HG03095 (cell line): ENCODE data around the gene CEP250.
"Not testable (repeated sequence)": the region's sequence is repeated elsewhere in the genome, so short reads cannot be mapped to it uniquely, and the experiment has no call there.

ENCODE experiments used
- ATAC-seq: cut with Tn5 transposase; IDR thresholded peaks from one replicate; pipeline ENCODE4 v1.9.1; 2021; ENCODE audit warnings: moderate library complexity; ENCODE audit not compliant: unreplicated experiment

Gene CEP250

DNA sequence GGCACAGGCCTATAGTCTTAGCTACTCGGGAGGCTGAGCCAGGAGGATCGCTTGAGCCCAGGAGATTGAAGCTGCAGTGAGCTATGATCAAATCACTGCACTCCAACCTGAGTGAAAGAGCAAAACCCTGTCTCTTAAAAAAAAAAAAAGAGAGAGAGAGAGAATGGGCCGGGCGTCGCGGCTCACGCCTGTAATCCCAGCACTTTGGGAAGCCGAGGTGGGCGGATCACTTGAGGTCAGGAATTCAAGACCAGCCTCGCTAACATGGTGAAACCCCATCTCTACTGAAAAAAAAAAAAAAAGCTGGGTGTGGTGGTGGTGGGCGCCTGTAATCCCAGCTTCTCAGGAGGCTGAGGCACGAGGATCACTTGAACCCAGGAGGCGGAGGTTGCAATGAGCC is 5.5 kb upstream of the CEP250 start:
- ATAC-seq, result not testable (repeated sequence)

DNA sequence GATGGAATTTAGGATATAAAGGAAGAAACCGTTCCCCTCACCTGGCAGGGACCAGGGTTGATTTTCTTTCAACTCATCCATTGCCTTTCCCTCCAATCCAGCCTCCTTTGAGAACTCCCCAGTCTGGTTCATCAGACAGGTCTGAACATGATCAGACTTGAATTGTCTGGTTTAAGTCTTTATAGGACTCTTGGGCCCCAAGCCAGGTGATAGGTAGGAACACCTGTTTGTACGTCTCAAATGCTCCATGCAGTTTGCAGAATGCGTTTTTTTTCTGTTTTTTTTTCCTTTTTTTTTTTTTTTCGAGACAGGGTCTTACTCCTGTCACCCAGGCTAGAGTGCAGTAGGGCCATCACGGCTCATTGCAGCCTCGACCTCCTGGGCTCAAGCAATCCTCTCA is 4.1 kb upstream of the CEP250 start:
- ATAC-seq, result no peak

DNA sequence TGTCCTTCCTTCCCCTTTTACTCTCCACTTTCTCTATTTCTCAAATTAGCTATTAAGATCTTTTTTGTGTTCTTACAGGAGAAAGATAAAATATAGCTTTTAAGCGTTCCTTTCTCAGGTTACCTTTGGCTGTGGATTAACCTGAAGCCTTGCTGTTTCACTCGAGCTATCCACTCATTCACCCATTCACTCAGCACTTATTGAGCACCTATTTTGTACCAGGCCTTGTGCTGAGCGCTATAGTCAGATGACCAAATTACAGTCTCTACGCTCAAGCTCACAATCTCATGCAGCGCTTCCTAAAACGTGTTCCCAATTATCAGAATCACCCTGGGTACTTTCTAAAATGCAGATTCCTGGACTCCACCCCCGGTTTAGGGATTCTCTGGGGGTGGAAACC is 1.8 kb upstream of the CEP250 start:
- no peak for ATAC-seq

DNA sequence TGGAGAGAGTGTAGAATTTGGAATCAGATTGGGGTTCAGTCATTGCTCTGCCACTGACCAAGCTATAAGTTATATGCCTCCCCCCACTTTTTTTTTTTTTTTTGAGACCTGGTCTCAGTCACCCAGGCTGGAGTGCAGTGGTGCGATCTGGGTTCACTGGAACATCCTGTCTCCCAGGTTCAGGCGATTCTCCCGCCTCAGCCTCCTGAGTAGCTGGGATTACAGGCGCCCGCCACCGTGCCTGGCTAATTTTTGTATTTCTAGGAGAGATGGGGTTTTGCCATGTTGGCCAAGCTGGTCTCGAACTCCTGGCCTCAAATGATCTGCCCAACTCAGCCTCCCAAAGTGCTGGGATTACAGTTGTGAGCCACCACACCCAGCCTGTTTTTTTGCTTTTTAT is 1.3 kb downstream of the CEP250 start:
- not testable (repeated sequence) for ATAC-seq

DNA sequence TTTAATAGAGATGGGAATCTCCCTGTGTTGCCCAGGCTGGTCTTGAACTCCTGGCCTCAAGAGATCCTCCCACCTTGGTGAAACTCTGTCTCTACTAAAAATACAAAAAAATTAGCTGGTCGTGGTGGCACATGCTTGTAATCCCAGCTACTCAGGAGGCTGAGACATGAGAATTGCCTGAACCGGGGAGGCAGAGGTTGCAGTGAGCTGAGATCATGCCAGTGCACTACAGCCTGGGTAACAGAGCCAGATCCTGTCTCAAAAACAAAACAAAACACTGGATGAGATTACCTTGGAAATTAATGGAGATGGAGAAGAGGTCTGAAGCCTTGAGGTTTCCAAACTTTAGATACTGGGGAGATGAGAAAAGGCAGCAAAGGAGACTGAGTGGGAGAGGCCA is 2.1 kb downstream of the CEP250 start:
- not testable (repeated sequence) for ATAC-seq

DNA sequence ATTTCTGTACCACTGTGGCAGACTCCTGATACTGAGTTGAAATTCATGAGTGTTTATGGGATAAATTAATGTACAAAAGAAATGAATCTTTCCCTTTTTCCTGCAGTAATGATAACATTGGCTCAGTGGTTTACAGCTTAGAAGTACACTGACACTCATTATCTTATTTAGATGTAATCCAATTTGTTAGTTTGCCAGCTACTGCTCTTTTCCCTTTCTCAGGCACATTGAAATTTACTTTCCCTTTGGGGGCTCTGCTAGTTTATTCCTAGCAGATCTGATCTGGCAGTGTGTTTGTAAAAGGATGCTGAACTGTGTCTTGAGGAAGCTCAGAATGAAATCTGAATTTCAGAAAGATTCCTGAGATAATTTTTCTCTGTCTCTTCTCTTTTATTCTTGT is 3.0 kb downstream of the CEP250 start:
- ATAC-seq, result no peak

DNA sequence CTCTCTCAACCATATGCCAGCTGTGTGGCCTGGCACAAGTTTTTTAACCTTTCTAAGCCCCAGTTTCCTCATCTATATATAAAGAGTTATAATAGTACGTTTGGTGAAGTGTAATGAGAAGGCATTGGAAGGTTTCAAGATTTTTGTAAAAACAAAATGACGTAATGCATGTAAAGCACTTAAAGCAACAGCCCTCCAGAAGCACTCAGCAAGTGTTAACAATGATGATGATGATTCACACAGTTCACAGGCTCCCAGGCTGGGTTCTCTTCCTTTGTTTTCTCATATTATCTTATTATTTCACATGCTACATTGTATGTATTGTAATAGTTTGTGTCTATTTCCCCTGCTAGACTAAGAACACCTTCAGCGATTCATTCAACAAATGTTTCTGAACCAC is 6.2 kb downstream of the CEP250 start:
- no peak for ATAC-seq

DNA sequence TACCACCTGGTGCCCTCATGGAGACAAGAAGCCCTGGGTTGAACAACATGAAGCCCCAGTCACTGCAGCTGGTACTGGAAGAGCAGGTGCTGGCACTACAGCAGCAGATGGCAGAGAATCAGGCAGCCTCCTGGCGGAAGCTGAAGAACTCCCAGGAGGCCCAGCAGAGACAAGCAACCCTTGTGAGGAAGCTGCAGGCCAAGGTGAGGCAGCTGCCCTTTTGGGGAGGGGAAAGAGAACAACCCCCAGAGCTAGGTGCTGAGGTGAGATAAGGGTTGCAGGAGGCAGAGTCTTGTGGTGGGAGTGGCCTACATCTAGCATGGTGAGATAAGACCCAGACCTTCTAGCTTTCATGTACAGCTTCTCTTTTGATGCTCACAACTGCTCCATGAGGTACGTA is 7.0 kb downstream of the CEP250 start:
- ATAC-seq, result no peak

DNA sequence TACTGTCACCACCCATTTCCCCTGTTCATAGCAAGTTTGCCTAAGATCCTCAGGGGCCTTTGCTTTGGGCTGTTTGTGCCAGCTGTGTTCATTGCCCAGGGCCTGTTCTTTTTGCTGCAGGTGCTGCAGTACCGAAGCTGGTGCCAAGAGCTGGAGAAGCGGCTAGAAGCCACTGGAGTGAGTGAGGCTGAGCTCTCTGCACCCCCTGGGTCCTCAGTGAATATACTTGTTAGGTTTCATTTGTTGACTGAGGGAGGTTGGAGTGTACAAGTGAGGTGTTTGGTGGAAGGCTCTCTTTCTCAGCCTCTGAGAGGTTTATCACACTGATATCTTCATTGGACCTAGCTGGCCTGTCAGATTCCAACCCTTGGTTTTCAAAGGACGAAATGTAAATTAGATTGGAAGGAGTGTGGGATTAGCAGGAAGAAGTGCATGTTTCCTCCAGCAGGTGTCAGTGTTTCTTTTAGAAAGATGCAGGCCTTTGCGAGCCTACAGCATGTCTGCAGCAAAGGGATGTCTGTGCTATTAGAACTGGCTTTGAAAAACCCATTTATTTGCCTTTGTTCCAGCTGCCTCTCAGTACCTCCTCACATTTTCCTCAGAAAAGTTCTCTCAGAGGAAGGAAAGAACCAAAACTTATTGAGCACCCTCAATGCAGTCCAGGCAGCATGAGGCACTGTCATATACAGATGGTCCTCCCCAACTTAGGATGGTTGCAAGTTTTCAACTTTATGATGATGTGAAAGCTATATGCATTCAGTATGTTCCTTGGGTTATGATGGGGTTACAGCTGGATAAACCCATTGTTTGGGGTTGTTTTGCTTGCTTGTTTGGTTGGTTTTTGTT is 8.3 kb downstream of the CEP250 start:
- ATAC-seq, result no peak

DNA sequence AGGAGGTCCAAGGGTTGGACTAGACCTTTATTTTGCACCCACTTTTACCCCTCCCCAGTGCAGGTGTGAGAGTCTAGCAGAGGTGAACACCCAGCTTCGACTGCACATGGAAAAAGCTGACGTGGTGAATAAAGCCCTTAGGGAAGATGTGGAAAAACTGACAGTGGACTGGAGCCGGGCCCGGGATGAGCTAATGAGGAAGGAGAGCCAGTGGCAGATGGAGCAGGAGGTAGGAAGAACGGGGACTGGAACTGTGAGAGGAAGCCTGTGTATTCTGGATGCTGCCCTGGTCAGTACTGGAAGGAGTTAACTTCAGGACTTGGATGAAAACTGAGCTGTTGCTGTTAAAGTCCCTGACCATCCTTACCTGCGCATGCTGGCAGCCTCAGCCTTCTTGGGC is 10.6 kb downstream of the CEP250 start:
- ATAC-seq, result no peak

DNA sequence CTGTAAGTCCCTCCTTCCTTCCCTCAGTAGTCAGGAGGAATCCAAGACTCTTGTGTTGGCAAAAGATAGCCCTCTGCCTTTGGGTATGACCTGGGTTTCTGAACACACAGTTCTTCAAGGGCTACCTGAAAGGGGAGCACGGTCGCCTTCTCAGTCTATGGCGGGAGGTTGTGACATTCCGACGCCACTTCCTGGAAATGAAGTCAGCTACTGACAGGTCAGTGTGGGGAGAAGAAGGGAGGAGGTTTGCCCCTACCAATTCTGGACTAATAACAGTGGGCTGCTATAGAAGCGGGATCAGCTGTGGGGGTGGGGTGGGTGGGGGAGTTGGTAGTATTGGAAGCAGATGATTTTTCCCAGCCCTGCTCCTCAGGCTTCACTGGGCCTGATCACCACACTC is 11.5 kb downstream of the CEP250 start:
- no peak for ATAC-seq

DNA sequence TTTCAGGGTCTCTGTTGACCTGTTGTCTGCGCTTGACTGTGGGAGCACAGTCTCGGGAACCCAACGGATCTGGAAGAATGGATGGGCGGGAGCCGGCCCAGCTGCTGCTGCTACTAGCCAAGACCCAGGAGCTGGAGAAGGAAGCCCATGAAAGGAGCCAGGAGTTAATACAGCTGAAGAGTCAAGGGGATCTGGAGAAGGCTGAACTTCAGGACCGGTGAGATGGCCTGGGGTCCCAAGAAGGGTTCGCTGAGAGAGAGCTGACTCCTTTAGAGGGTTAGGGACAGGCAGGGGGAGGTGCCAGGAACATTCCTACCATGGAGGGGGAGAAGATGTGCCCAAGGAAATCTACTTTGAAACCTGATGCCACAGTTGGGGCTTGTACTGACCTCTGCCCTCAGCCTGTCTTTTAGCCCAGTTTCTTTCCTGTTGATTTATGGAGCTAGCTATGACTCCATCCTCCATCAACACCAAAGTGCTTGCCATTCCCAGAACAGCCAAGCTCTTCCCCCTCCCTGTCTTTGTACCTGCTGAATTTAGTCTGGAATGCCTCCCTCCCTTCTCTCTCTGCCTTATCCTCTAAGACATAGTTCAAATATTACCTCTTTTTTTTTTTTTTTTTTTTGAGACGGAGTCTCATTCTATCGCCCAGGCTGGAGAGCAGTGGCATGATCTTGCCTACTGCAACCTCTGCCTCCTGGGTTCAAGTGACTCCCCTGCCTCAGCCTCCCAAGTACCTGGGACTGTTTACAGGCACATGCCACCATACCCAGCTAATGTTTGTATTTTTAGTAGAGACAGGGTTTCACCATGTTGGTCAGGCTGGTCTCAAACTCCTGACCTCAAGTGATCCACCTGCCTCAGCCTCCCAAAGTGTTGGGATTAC is 12.2 kb downstream of the CEP250 start:
- ATAC-seq, result no peak

DNA sequence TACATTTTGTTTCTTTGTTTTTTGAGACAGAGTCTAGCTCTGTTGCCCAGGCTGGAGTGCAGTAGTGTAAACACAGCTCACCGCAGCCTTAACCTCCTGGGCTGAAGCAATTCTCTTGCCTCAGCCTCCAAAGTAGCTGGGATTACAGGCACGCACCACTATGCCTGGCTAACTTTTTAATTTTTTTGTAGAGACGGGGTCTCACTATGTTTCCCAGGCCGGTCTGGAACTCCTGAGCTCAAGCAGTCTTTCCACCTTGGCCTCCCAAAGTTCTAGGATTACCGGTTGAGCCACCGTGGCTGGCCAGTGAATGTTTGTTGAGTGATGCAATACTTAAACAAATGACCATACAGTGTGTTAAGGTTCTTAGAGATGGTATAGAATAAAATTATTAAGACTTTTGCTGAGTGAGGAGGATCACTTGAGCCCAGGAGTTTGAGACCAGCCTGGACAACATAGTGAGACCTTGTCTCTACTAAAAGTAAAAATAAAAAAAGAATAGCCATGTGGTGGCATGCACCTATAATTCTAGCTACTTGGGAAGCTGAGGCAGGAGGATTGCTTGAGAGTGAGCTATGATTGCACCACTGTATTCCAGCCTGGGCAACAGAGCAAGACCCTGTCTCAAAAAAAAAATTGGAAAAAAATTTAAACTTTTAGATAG is 13.4 kb downstream of the CEP250 start:
- no peak for ATAC-seq

DNA sequence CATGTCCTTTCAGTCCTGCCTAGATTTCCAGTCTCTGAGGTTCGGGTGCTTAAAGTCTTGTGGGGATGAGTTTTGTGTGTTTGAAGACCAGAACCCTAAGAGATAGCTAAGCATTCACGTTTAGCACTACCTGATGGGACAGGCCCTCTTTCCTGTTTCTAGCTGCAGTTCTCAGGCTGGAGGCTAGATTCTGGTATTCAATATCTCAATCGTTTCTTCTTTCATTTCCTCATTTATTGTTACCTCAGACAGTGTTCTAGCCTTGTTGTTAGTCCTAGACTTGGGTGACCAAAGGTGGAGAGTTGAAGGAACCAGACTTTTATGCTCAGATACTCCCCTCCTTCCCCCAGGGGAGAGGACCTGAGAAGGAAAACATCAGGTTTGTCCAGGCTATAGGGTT is 16.8 kb downstream of the CEP250 start:
- ATAC-seq, result no peak

DNA sequence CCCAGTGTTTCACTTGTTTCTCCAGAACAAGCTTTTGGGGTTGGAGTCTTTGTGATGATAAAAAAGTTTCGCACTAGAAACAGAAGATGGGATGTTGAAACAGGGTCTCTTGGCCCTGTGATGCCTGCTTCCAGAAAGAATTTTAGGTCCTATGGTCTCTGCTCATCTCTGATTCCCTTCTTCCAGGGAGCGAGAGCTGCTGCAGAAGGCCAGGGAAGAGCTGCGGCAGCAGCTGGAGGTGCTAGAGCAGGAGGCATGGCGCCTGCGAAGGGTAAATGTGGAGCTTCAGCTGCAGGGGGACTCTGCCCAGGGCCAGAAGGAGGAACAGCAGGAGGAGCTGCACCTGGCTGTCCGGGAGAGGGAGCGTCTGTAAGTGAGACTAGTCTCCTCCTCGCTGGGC is 18.3 kb downstream of the CEP250 start:
- no peak for ATAC-seq

DNA sequence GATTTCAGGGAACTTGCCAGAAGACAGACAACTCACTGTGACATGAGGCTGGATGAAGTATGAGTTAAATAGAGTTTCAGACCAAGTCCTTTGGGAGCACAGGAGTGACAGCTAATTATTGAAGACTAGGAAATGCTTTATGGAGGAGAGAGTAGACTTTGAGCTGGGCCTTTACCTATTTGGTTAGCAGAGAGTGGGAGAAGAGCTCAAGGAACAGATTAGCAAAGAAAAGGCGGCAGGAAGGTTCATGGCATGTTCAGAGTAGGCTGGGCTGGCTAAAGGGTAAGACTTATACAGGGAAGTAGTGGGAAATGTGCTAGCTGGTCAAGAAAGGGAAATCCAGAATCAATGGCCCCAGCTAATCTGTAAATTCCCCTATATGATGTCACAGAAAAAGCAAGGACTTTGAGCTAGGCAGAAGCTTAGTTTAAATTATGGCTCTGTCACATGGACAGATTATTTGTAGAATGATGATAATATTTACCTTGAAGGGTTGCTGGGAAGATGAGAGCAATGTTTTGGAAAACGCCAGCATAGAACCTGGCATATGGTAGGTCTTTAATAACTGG is 19.0 kb downstream of the CEP250 start:
- no peak for ATAC-seq

DNA sequence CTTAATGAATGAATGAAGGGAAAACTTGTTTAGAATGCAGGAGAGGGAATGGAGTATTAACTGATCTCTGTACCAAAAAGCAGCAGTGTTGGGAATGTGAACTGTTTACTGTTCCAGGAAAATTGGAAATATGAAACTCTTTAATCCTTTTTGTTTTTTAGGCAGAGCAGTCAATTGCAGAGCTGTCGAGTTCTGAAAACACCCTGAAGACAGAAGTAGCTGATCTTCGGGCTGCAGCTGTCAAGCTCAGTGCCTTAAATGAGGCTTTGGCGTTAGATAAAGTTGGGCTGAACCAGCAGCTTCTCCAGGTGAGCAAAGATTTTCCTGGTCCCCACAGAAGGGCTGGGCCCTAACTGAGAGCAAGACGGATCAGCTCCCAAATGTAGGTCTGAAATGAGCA is 20.9 kb downstream of the CEP250 start:
- ATAC-seq, result no peak

DNA sequence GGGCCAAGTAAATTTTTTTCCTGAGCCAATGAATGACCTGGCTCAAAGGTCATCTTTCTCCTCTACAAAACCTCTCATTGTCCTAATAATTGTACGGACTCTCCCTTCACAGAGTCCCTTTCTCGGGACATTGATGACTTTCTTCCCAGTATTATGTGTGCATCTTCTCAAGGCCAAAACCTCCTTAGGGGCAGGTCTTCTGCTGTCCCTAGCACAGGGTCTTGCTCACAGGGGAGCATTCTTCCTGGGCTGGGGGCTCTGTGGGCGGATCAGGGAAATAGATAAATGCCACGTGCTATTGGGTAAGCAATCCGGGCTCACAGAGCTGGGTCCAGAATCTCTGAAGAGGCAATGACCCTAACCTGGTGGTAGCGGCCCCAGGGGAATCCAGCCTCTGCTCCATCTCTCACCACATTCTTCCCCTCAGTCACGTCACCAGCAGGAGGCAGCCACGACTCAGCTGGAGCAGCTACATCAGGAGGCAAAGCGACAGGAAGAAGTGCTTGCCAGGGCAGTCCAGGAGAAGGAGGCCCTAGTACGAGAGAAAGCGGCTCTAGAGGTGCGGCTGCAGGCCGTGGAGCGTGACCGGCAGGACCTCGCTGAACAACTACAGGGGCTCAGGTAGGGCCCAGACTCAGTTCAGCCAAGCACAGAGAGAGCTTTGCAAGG is 23.5 kb downstream of the CEP250 start:
- ATAC-seq, result no peak

DNA sequence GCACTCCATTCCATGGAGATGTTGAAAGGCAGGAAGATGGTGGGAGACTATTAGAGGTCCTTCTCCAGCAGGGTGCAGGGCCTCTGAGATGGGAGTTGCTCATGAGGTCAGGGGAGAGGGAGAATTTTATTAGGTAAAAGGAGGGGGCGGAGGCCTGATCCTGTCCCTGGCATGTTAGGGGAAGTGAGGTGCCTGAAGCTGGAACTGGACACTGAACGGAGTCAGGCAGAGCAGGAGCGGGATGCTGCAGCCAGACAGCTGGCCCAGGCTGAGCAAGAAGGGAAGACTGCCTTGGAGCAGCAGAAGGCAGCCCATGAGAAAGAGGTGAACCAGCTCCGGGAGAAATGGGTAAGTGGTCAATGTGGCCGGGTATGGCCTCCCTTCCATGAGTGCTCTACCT is 24.4 kb downstream of the CEP250 start:
- no peak for ATAC-seq

DNA sequence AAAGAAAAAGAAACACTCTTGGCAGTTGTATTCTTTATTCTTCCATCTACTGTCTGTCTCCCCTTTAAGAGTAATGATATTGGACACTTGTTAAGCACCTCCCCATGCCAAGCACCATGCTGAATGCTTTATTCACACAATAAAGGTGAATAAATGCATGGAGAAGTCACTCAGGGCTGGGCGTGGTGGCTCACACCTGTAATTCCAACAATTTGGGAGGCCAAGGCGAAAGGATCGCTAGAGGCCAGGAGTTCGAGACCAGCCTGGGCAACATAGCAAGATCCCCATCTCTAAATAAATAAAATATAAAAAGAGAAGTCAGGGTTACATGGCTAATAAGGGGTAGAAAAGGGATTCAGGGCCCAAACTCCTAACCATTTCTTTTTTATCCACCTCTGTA is 32.1 kb downstream of the CEP250 start:
- no peak for ATAC-seq

DNA sequence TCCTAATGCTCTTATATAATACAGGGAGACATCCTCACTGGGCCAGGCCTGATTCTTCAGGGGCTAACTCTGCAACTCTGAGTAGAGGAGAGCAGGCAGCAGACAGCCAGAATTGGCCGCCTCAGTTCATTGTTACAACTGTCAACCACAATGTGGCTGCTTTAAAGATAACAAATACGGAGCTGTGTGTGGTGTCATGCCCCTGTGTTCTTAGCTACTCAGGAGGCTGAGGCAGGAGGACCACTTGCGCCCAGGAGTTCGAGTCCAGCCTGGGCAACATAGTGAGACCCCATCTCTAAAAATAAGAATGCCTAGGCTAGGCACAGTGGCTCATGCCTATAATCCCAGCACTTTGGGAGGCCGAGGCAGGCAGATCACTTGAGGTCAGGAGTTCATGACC is 34.3 kb downstream of the CEP250 start:
- ATAC-seq, result no peak
